ENCODE measurements around the gene ADA.
"Not testable (repeated sequence)": the region's sequence is repeated elsewhere in the genome, so short reads cannot be mapped to it uniquely, and the experiment has no call there.

ADA gene

GRCh38 chr20:44678242-44678641 lies 26.7 kb upstream of the ADA start:
- no peak for DNase-seq

GRCh38 chr20:44672318-44672902 lies 20.9 kb upstream of the ADA start:
- not testable (repeated sequence) for DNase-seq

- peak; percentile 51 for DNase-seq
Measured at GRCh38 chr20:44671541-44671940, 20.0 kb upstream of the ADA start.

- DNase-seq, result not testable (repeated sequence)
Measured at GRCh38 chr20:44670851-44671250, 19.4 kb upstream of the ADA start.

GRCh38 chr20:44666066-44666465 lies 14.6 kb upstream of the ADA start:
- no peak for DNase-seq

- DNase-seq, result no peak
Measured at GRCh38 chr20:44664131-44664530, 12.6 kb upstream of the ADA start.

GRCh38 chr20:44662261-44662660 lies 10.8 kb upstream of the ADA start:
- DNase-seq, result no peak

GRCh38 chr20:44660581-44660980 lies 9.1 kb upstream of the ADA start:
- no peak for DNase-seq

- no peak for DNase-seq
Measured at GRCh38 chr20:44659931-44660330, 8.4 kb upstream of the ADA start.

GRCh38 chr20:44658810-44659209 lies 7.3 kb upstream of the ADA start:
- DNase-seq, result no peak

- no peak for DNase-seq
Measured at GRCh38 chr20:44657875-44658274, 6.4 kb upstream of the ADA start.

GRCh38 chr20:44656448-44656847 lies 4.9 kb upstream of the ADA start:
- no peak for DNase-seq

GRCh38 chr20:44654210-44654609 lies 2.7 kb upstream of the ADA start:
- DNase-seq, result not testable (repeated sequence)

GRCh38 chr20:44653546-44653945 lies 2.0 kb upstream of the ADA start:
- no peak for DNase-seq

GRCh38 chr20:44651434-44651683 lies 140 bp downstream of the ADA start:
- DNase-seq, result no peak

- DNase-seq, result no peak
Measured at GRCh38 chr20:44650771-44651433, 597 bp downstream of the ADA start.

GRCh38 chr20:44649976-44650375 lies 1.5 kb downstream of the ADA start:
- no peak for DNase-seq

- DNase-seq, result no peak
Measured at GRCh38 chr20:44649126-44649525, 2.4 kb downstream of the ADA start.

- DNase-seq, result no peak
Measured at GRCh38 chr20:44648579-44648978, 2.9 kb downstream of the ADA start.

GRCh38 chr20:44648068-44648467 lies 3.4 kb downstream of the ADA start:
- no peak for DNase-seq

GRCh38 chr20:44646641-44647274 lies 4.7 kb downstream of the ADA start:
- DNase-seq, result no peak

- no peak for DNase-seq
Measured at GRCh38 chr20:44646023-44646640, 5.4 kb downstream of the ADA start.

- DNase-seq, result no peak
Measured at GRCh38 chr20:44644667-44645131, 6.8 kb downstream of the ADA start.

GRCh38 chr20:44644230-44644617 lies 7.3 kb downstream of the ADA start:
- no peak for DNase-seq

All from NK-92 treated with Interleukin-12 subunit alpha and Interleukin-12 subunit beta, amount 100 ng/mL, for 24 hours (cell line).